GM21529 (cell line): ENCODE results near the gene RBM4B.
"Not testable (repeated sequence)": the region's sequence is repeated elsewhere in the genome, so short reads cannot be mapped to it uniquely, and the experiment has no call there.

Experiments
- ATAC-seq: cut with Tn5 transposase; IDR thresholded peaks from one replicate; pipeline ENCODE4 v1.9.1; 2021; ENCODE audit not compliant: unreplicated experiment

The RBM4B gene

DNA sequence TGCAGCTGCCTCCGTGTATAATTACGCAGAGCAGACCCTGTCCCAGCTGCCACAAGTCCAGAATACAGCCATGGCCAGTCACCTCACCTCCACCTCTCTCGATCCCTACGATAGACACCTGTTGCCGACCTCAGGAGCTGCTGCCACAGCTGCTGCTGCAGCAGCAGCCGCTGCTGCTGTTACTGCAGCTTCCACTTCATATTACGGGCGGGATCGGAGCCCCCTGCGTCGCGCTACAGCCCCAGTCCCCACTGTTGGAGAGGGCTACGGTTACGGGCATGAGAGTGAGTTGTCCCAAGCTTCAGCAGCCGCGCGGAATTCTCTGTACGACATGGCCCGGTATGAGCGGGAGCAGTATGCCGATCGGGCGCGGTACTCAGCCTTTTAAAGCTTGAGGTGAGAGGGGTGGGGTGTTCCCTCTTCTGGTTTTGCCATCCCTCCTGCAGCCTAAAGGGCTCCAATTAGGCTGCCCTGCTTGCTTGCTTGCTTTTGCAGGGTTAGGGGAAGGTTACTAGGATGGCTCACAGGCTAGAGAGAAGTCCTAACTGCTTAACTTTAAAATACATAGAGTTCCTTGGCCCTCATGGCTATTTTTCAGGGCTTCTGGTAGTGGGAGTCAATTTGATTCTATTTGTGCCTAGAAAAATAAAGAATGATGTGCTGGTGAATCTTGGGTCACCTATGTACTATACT lies 33.8 kb downstream of the RBM4B start:
- no peak for ATAC-seq

- no peak for ATAC-seq
These were observed 35.9 kb downstream of the RBM4B start for GRCh38 chr11:66641834-66642233.

DNA sequence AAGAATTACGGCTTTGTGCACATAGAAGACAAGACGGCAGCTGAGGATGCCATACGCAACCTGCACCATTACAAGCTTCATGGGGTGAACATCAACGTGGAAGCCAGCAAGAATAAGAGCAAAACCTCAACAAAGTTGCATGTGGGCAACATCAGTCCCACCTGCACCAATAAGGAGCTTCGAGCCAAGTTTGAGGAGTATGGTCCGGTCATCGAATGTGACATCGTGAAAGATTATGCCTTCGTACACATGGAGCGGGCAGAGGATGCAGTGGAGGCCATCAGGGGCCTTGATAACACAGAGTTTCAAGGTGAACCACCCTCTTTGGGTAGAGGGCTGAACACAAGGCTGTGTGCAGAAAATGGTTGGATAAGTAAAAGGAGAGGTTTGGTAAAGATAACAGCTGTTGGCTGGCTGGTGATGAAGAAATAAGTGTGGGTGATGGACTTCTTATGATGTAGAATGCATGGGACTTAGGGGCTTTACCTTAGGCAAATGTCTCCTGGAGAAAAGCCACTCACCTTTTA lies 37.8 kb downstream of the RBM4B start:
- not testable (repeated sequence) for ATAC-seq

GRCh38 chr11:66639066-66639813 lies 38.4 kb downstream of the RBM4B start:
- ATAC-seq: no peak

GRCh38 chr11:66638177-66639065 lies 39.3 kb downstream of the RBM4B start, which contains the start of gene RBM4:
RBM4 (plus strand) TSS chr11:66638703; CDS start chr11:66639712, 1,009 bp downstream.
- ATAC-seq: peak; percentile 93

- no peak for ATAC-seq
These were observed 40.0 kb downstream of the RBM4B start for GRCh38 chr11:66637557-66638176.

- ATAC-seq: no peak
These were observed 41.3 kb downstream of the RBM4B start for GRCh38 chr11:66636411-66636810.

DNA sequence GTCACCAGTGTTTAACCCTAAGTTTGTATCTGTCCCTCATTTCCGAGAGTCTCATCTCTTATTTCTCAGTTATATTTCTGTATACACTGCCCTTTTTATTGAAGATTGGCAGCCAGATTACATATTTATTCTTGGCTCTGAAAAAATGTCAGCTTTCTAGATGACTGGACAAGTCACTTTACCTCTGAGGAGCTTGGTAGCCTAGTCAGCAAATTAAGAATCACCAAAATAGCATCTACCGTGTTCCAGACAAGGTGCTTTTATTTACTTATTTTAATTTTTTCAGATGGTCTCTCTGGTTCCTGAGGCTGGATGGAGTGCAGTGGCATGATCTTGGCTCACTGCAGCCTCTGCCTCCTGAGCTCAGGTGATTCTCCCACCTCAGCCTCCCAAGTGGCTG lies 44.7 kb downstream of the RBM4B start:
- no peak for ATAC-seq

DNA sequence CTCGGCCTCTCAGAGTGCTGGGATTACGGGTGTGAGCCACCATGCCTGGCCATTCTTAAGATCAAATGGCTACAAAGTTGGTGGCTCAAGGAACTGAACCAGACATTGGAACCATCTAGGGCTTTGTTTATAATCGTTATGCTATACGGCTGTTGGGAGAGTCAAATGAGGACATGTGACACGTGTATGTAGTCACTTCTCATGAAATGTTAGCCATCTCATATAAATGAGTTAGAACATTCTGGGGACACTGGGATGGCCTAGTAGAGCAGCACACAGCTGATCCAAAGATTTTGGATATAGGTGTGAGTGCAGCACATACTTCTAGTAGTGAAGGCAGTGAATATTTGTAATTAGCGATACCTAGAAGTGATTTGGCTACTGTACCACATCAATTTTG lies 45.8 kb downstream of the RBM4B start:
- ATAC-seq: no peak

DNA sequence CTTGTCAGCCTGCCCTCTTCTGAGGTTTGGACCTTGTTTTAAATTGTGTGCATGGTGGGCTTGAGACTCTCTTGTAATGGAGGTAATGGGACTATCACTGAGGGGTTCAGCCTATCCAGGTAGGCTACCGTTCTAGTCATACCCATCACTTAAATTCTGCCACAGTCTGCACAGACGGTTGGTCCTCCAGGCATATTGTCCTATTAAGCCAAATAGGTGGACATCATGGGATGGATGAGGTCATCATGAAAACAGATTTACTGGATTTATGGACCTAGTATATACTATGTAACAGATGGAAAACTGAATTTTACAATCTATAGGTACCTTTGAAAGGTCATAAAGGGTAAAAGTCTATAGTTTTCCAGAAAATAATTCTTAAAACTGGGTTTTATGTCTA lies 48.3 kb downstream of the RBM4B start:
- ATAC-seq: no peak

- ATAC-seq: no peak
These were observed 49.6 kb downstream of the RBM4B start for GRCh38 chr11:66628061-66628603.

GRCh38 chr11:66626926-66627325 lies 50.8 kb downstream of the RBM4B start:
- ATAC-seq: no peak

GRCh38 chr11:66626382-66626781 lies 51.3 kb downstream of the RBM4B start:
- no peak for ATAC-seq

- ATAC-seq: no peak
These were observed 51.9 kb downstream of the RBM4B start for GRCh38 chr11:66625752-66626149.

DNA sequence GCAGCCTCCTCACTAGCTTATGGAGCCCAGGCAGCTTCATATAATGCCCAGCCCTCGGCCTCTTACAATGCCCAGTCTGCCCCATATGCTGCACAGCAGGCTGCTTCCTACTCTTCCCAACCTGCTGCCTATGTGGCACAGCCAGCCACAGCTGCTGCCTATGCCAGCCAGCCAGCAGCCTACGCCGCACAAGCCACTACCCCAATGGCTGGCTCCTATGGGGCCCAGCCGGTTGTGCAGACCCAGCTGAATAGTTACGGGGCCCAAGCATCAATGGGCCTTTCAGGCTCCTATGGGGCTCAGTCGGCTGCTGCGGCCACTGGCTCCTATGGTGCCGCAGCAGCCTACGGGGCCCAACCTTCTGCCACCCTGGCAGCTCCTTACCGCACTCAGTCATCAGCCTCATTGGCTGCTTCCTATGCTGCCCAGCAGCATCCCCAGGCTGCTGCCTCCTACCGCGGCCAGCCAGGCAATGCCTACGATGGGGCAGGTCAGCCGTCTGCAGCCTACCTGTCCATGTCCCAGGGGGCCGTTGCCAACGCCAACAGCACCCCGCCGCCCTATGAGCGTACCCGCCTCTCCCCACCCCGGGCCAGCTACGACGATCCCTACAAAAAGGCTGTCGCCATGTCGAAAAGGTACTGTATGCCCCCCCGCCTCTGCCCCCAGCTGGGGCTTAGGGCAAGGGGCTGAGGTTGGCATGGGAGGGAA lies 52.5 kb downstream of the RBM4B start:
- no peak for ATAC-seq

DNA sequence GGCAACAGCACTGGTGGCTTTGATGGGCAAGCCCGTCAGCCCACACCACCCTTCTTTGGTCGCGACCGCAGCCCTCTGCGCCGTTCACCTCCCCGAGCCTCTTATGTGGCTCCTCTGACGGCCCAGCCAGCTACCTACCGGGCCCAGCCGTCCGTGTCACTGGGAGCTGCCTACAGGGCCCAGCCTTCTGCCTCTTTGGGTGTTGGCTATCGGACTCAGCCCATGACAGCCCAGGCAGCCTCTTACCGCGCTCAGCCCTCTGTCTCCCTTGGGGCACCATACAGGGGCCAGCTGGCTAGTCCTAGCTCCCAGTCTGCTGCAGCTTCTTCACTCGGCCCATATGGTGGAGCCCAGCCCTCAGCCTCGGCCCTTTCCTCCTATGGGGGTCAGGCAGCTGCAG lies 53.2 kb downstream of the RBM4B start:
- ATAC-seq: no peak

GRCh38 chr11:66619080-66619554 lies 58.6 kb downstream of the RBM4B start:
- ATAC-seq: no peak

GRCh38 chr11:66617155-66617834 lies 60.4 kb downstream of the RBM4B start:
- no peak for ATAC-seq
